GM12878 (cell line): ENCODE measurements around the gene CADM2. TPM values are rescaled to one million over a fixed set of nuclear protein-coding genes. Genes with fewer than 3 reads are reported as not detected.

ENCODE experiments used
- ATAC-seq: fragments of 200-7000 bp; cut with Tn5 transposase; 3 replicates; pipeline ENCODE4 v1.9.1; 2020; ENCODE audit warnings: mild to moderate bottlenecking, moderate library complexity
- BruUV-seq: library from RNA; stranded (reverse); fragments of 400-500 nt; replicated peaks from 2 replicates; lab custom pipeline; 2021; lab: Mats Ljungman, UMichigan
- CTCF ChIA-PET: fragments of 300-600 bp; sonication (Branson Sonifier 250); formaldehyde crosslinking; extraction: SDS; loops from one replicate; lab custom pipeline; 2021; ENCODE audit warnings: inconsistent platforms; lab: Yijun Ruan, JAX
- POLR2A ChIA-PET: fragments of 350-600 bp; formaldehyde crosslinking; extraction: SDS; loops from one replicate; lab custom pipeline; 2021; ENCODE audit warnings: inconsistent platforms; lab: Charles Lee
- RAD21 ChIA-PET: fragments of 300-600 bp; sonication (Branson Sonifier 250); formaldehyde crosslinking; loops from one replicate; lab custom pipeline; 2023; ENCODE audit warnings: antibody characterized with exemption; ENCODE audit not compliant: unreplicated experiment; lab: Charles Lee
- SMC1A ChIA-PET: fragments of 300-600 bp; sonication (Branson Sonifier 250); formaldehyde crosslinking; loops from one replicate; lab custom pipeline; 2023; ENCODE audit not compliant: unreplicated experiment, uncharacterized antibody; lab: Charles Lee
- DNase-seq: peaks from one replicate; pipeline ENCODE4 v3.0.0-alpha.2; 2011; ENCODE audit warnings: low read depth, low spot score
- FAIRE-seq: peaks from 3 replicates; lab custom pipeline; 2011; peaks lifted over from hg19 to GRCh38; lab: Jason Lieb, UNC
- H2AFZ ChIP-seq: 2 replicates; pipeline ENCODE4 v1.6.0; 2011; ENCODE audit warnings: low read depth, low read length, control low read depth; ENCODE audit not compliant: control insufficient read depth
- H3K27ac ChIP-seq: 2 replicates; pipeline ENCODE4 v1.5.1; 2011; ENCODE audit warnings: control low read depth; ENCODE audit not compliant: control insufficient read depth, insufficient read depth
- H3K27me3 ChIP-seq, 2 experiments: replicated peaks in 1 of 2; 2 replicates each; pipeline versions ENCODE4 v1.6.0 to v1.6.1; 2011; ENCODE audit warnings: low read length in 1 of 2; ENCODE audit not compliant: control insufficient read depth in 2 of 2, insufficient read depth in 2 of 2
- H3K36me3 ChIP-seq, 2 experiments: 2 replicates each; pipeline ENCODE4 v1.5.1; 2011; ENCODE audit warnings: low read length in 1 of 2; ENCODE audit not compliant: control insufficient read depth in 2 of 2, insufficient read depth in 2 of 2
- H3K4me1 ChIP-seq: 2 replicates; pipeline ENCODE4 v1.6.1; 2011; ENCODE audit warnings: mild to moderate bottlenecking, low read length, moderate library complexity, mixed read lengths; ENCODE audit not compliant: control insufficient read depth, insufficient read depth
- H3K4me2 ChIP-seq: 2 replicates; pipeline ENCODE4 v1.6.0; 2011; ENCODE audit warnings: control low read depth; ENCODE audit not compliant: control insufficient read depth, insufficient read depth
- H3K4me3 ChIP-seq: fragments of 200-600 bp; sonication (generic); 2 replicates; pipeline ENCODE4 v1.5.1; 2016
- H3K79me2 ChIP-seq: 2 replicates; pipeline ENCODE4 v1.6.0; 2011; ENCODE audit warnings: low read length; ENCODE audit not compliant: control insufficient read depth, insufficient read depth
- H3K9ac ChIP-seq: 2 replicates; pipeline ENCODE4 v1.8.0; 2011; ENCODE audit warnings: low read length, control low read depth, mixed read lengths; ENCODE audit not compliant: control insufficient read depth, insufficient read depth
- H3K9me3 ChIP-seq: replicated peaks from 3 replicates; pipeline ENCODE4 v1.5.1; 2011; ENCODE audit warnings: mild to moderate bottlenecking, low read length; ENCODE audit not compliant: control insufficient read depth, insufficient read depth
- H4K20me1 ChIP-seq: 2 replicates; pipeline ENCODE4 v1.6.0; 2011; ENCODE audit not compliant: control insufficient read depth, insufficient read depth
- ETV6 ChIP-seq, 2 experiments: fragments of 450-650 bp in 1 of 2; IDR thresholded peaks in 1 of 2; conservative IDR thresholded peaks in 1 of 2; 2 replicates each; pipeline ENCODE4 v1.6.1; 2014; ENCODE audit warnings: antibody characterized with exemption in 1 of 2, borderline replicate concordance in 1 of 2, low read depth in 1 of 2, mild to moderate bottlenecking in 1 of 2, moderate library complexity in 1 of 2
- JUNB ChIP-seq: IDR thresholded peaks from 2 replicates; pipeline ENCODE4 v1.6.1; 2016; ENCODE audit warnings: antibody characterized with exemption, mild to moderate bottlenecking
- POLR2A ChIP-seq: IDR thresholded peaks from 2 replicates; pipeline ENCODE4 v1.6.1; 2011; ENCODE audit warnings: low read depth, mild to moderate bottlenecking, low read length
- SREBF2 ChIP-seq: IDR thresholded peaks from 2 replicates; pipeline ENCODE4 v1.6.1; 2012; ENCODE audit warnings: mild to moderate bottlenecking, low read length
- WGBS: methylation state at CpG from one replicate; pipeline ENCODE4 v1.1.6; 2016; ENCODE audit warnings: low lambda C conversion rate; ENCODE audit not compliant: insufficient replicate concordance, insufficient coverage; ENCODE audit errors: missing lambda C conversion rate; 5-methylcytosine and 5-hydroxymethylcytosine counted together
- in situ Hi-C: fragments of 300-500 bp; cut with MboI; formaldehyde crosslinking; loops from 9 replicates; pipeline ENCODE4 v1.14.3; 2018; ENCODE audit warnings: mixed read lengths
- intact Hi-C: fragments of 100-400 bp; cut with micrococcal nuclease; formaldehyde crosslinking; loops from one replicate; pipeline ENCODE4 v1.14.2; 2022; ENCODE audit not compliant: unreplicated experiment
- polyA plus RNA-seq, 11 experiments: library from polyadenylated mRNA; depleted of rRNA in 4 of 11; unstranded in 6 of 11; stranded (reverse) in 5 of 11; fragments of >200 nt; fragmentation: Nextera tagmentation in 4 of 11; fragmentation: Illumina TruSeq in 1 of 11; extraction: Ambion mirVana in 4 of 11; extraction: Trizol in 1 of 11; gene quantifications; 1 replicate in 1 of 11; 2 replicates in 10 of 11; pipeline versions ENCODE4 v1.2.1 to v1.2.3, GENCODE V29; 2011 to 2016; ENCODE audit warnings: inconsistent platforms in 2 of 11, missing spikeins in 2 of 11, low read depth in 1 of 11
- total RNA-seq, 4 experiments: library from RNA; depleted of rRNA in 3 of 4; stranded (reverse); fragments of >200 nt in 3 of 4; fragmentation: Illumina TruSeq in 1 of 4; extraction: Trizol in 1 of 4; gene quantifications; 2 replicates each; pipeline versions ENCODE4 v1.2.1 to v1.2.3, GENCODE V29; 2013 to 2021
- TF ChIP-seq, protein P1 (sequence below): fragments of 150-350 bp; IDR thresholded peaks from 2 replicates; pipeline ENCODE4 v1.6.1; 2014; ENCODE audit warnings: mild to moderate bottlenecking, low read depth, low read length
- TF ChIP-seq, protein P2 (sequence below): fragments of 450-650 bp; IDR thresholded peaks from 2 replicates; pipeline ENCODE4 v1.6.1; 2018; ENCODE audit warnings: mild to moderate bottlenecking, low read depth, moderate library complexity; ENCODE audit not compliant: partially characterized antibody
- TF ChIP-seq, protein P3 (sequence below): fragments of 450-650 bp; IDR thresholded peaks from 2 replicates; pipeline ENCODE4 v1.6.1; 2017; ENCODE audit warnings: mild to moderate bottlenecking, low read depth, inconsistent platforms; ENCODE audit not compliant: poor library complexity, severe bottlenecking

CADM2 gene
- total and polyA plus RNA-seq, 10 of the 15 experiments (the other 5 are each of a cell fraction or from before 2014, with no cell fraction given), result 0.13 TPM; not detected in 9

DNA sequence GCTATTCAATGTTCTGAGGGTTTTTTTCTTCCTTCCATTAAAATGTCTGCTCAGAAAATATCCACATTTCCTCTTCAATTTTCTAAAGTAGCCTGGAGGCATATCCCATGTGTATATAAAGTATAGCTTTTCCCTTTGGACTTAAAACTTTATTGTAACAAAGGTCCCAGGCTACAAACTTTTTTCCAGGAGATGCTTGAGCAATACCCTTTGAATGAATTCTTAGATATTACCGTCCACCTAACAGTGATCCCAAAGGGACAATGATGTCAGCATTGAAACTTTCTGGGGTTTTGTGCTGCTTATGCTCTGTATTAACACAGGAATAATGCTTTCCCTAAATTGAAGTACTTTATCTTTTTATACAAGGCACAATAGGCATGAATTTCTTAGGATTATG is 525.2 kb downstream of the CADM2 start:
- Histone ChIP-seq H3K79me2 (no peaks in the 10 kb centered on the region), H3K27me3 (no peaks in the 10 kb centered on the region), H3K9me3 (no peaks in the 10 kb centered on the region), H3K4me1 (no peaks in the 10 kb centered on the region), H2AFZ (no peak overlapping the region), H3K36me3 (no peaks in the 10 kb centered on the region), H3K4me2 (no peak overlapping the region), H3K27ac (no peak overlapping the region), H3K9ac (no peak overlapping the region), H3K4me3 (no peak overlapping the region), H4K20me1 (no peaks in the 10 kb centered on the region)
- no TSS peak for BruUV-seq
- ATAC-seq (no peak), FAIRE-seq (no peak), DNase-seq (no peak)
- ChIA-PET RAD21 (no interaction called here), POLR2A (no interaction called here), SMC1A (no interaction called here), CTCF (no interaction called here)
- no peak for TF ChIP-seq ETV6 (conservative IDR thresholded peaks at IDR 0.05 in 1 of 2, IDR thresholded peaks at IDR 0.05 in 1 of 2; ENCODE audit: borderline replicate concordance in 1 of 2, low read depth in 1 of 2)
- TF ChIP-seq, protein P1, sequence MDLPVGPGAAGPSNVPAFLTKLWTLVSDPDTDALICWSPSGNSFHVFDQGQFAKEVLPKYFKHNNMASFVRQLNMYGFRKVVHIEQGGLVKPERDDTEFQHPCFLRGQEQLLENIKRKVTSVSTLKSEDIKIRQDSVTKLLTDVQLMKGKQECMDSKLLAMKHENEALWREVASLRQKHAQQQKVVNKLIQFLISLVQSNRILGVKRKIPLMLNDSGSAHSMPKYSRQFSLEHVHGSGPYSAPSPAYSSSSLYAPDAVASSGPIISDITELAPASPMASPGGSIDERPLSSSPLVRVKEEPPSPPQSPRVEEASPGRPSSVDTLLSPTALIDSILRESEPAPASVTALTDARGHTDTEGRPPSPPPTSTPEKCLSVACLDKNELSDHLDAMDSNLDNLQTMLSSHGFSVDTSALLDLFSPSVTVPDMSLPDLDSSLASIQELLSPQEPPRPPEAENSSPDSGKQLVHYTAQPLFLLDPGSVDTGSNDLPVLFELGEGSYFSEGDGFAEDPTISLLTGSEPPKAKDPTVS, result no peak
- TF ChIP-seq, protein P2, sequence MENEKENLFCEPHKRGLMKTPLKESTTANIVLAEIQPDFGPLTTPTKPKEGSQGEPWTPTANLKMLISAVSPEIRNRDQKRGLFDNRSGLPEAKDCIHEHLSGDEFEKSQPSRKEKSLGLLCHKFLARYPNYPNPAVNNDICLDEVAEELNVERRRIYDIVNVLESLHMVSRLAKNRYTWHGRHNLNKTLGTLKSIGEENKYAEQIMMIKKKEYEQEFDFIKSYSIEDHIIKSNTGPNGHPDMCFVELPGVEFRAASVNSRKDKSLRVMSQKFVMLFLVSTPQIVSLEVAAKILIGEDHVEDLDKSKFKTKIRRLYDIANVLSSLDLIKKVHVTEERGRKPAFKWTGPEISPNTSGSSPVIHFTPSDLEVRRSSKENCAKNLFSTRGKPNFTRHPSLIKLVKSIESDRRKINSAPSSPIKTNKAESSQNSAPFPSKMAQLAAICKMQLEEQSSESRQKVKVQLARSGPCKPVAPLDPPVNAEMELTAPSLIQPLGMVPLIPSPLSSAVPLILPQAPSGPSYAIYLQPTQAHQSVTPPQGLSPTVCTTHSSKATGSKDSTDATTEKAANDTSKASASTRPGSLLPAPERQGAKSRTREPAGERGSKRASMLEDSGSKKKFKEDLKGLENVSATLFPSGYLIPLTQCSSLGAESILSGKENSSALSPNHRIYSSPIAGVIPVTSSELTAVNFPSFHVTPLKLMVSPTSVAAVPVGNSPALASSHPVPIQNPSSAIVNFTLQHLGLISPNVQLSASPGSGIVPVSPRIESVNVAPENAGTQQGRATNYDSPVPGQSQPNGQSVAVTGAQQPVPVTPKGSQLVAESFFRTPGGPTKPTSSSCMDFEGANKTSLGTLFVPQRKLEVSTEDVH, result no peak
- TF ChIP-seq POLR2A, result no peak
- TF ChIP-seq, protein P3, sequence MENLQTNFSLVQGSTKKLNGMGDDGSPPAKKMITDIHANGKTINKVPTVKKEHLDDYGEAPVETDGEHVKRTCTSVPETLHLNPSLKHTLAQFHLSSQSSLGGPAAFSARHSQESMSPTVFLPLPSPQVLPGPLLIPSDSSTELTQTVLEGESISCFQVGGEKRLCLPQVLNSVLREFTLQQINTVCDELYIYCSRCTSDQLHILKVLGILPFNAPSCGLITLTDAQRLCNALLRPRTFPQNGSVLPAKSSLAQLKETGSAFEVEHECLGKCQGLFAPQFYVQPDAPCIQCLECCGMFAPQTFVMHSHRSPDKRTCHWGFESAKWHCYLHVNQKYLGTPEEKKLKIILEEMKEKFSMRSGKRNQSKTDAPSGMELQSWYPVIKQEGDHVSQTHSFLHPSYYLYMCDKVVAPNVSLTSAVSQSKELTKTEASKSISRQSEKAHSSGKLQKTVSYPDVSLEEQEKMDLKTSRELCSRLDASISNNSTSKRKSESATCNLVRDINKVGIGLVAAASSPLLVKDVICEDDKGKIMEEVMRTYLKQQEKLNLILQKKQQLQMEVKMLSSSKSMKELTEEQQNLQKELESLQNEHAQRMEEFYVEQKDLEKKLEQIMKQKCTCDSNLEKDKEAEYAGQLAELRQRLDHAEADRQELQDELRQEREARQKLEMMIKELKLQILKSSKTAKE, result no peak
- TF ChIP-seq JUNB, result no peak
- no peak for TF ChIP-seq SREBF2
- 37% methylated on average over 1 of the region's 1 CpG for WGBS
- in situ Hi-C loops (no loop called here), intact Hi-C loops (no loop called here)
